Kidney (tissue), 14 donors: ENCODE measurements around the gene TNFRSF11A. TPM values are rescaled to one million over a fixed set of nuclear protein-coding genes. Genes with fewer than 3 reads are reported as not detected.

ENCODE experiments used
- DNase-seq, 5 donors: peaks; one replicate each; pipeline ENCODE4 v3.0.0-alpha.2; 2013 to 2020
- FAIRE-seq: peaks from 2 replicates; lab custom pipeline; 2012; peaks lifted over from hg19 to GRCh38; lab: Jason Lieb, UNC
- H3K27ac ChIP-seq, 2 donors: one replicate each; pipeline ENCODE4 v1.7.0; 2013; ENCODE audit warnings: low read depth in 2 of 2, low read length in 2 of 2, inconsistent platforms in 1 of 2
- H3K27me3 ChIP-seq: one replicate; pipeline ENCODE4 v1.7.1; 2013; ENCODE audit warnings: low read length, inconsistent platforms; ENCODE audit not compliant: control insufficient read depth, insufficient read depth
- H3K36me3 ChIP-seq, 3 donors: one replicate each; pipeline versions ENCODE4 v1.7.0 to v1.7.1; 2013; ENCODE audit warnings: low read length in 3 of 3, control low read depth in 1 of 3, inconsistent platforms in 1 of 3; ENCODE audit not compliant: insufficient read depth in 3 of 3, control insufficient read depth in 2 of 3
- H3K4me1 ChIP-seq, 3 donors: one replicate each; pipeline versions ENCODE4 v1.7.0 to v1.7.1; 2013; ENCODE audit warnings: low read length in 3 of 3, inconsistent platforms in 1 of 3, low read depth in 1 of 3; ENCODE audit not compliant: control insufficient read depth in 2 of 3, insufficient read depth in 2 of 3
- H3K4me3 ChIP-seq, 3 donors: one replicate each; pipeline versions ENCODE4 v1.7.0 to v1.8.1; 2013; ENCODE audit warnings: low read length in 3 of 3, control low read depth in 1 of 3, inconsistent platforms in 1 of 3
- H3K9ac ChIP-seq, 3 donors: one replicate each; pipeline versions ENCODE4 v1.7.0 to v1.7.1; 2013; ENCODE audit warnings: low read length in 3 of 3, control low read depth in 1 of 3, inconsistent platforms in 1 of 3
- H3K9me3 ChIP-seq, 3 donors: one replicate each; pipeline versions ENCODE4 v1.7.0 to v1.7.1; 2013; ENCODE audit warnings: low read length in 3 of 3, control low read depth in 1 of 3, inconsistent platforms in 1 of 3; ENCODE audit not compliant: control insufficient read depth in 2 of 3, insufficient read depth in 1 of 3
- intact Hi-C: fragments of 100-400 bp; cut with DNase I; formaldehyde crosslinking; loops from one replicate; pipeline ENCODE4 v1.11.1; 2022
- polyA plus RNA-seq: library from polyadenylated mRNA; stranded (reverse); fragments of 350-450 nt; fragmentation: Illumina TruSeq; extraction: RNeasy Lipid Tissue Mini Kit (QIAGEN cat#74804); gene quantifications from one replicate; pipeline ENCODE4 v1.2.3, GENCODE V29; 2014; ENCODE audit warnings: low read depth, low replicate concordance; ENCODE audit not compliant: insufficient read depth
- total RNA-seq: library from RNA; stranded (reverse); fragmentation: NEBNext Ultra II Directional; extraction: Animal tissue kit (Norgen Biotek cat#: 25700); gene quantifications from one replicate; pipeline ENCODE4 v1.2.1, GENCODE V29; 2021
- TF ChIP-seq, protein P1 (sequence below): IDR thresholded peaks from 3 replicates; pipeline ENCODE4 v1.5.1; 2012; ENCODE audit warnings: mild to moderate bottlenecking, moderate library complexity, borderline replicate concordance; ENCODE audit not compliant: insufficient read depth; ENCODE audit errors: extremely low read depth
- donor health status: control.
- donor health status: control.
- donor health status: control.
- donor health status: control.
- donor health status: control.
- donor health status: DM: yes; HTN: yes; CAD: no.
- donor health status: Normal renal cell carcinoma (clear cell type).

TNFRSF11A gene
- total and polyA plus RNA-seq, 2 donors from 2014 or later, result 0.39 to 5.4 TPM

DNA sequence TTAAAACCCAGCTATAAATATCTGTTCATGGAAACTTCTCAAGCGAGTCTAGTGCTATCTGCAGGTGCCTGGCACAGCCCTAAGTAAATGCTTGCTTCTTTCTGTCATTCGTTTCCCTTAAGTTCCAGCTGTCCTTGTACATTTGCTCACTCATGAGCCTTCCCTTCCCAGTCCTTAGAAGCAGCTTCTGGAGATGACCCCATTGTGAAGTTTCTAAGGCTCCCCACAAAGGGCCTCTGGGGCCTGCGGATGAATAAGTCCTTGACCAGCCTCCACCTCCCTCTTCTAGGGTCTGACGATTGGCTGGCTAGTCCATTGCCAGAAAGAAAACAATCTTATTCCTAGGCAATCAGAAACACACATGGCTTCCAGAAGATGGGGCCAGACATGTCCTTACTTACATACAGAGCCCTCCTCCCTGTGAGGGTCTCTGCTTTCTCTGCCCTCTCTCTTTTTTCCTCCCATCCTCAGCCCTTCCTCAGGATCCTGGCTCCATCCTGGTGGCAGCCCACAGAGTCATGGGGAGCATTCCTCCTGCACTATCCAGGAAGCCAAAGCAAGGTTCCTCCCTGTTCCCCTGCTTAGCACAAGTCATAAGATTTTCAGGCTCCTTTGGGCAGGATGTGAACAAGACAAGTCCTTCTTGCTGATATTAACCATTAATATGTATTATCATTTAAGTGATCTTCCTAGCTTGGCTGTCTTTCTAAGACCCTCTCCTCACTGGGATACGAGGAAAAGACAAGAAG, 87.3 kb downstream of the TNFRSF11A start:
- Histone ChIP-seq H3K27ac (no peak overlapping the region), H3K36me3 (no peaks in the 10 kb centered on the region), H3K27me3 (no peaks in the 10 kb centered on the region), H3K4me1 (no peaks in the 10 kb centered on the region), H3K4me3 (no peak overlapping the region), H3K9me3 (no peaks in the 10 kb centered on the region), H3K9ac (no peak overlapping the region)
- no peak for FAIRE-seq
- no peak for DNase-seq
- TF ChIP-seq, protein P1, sequence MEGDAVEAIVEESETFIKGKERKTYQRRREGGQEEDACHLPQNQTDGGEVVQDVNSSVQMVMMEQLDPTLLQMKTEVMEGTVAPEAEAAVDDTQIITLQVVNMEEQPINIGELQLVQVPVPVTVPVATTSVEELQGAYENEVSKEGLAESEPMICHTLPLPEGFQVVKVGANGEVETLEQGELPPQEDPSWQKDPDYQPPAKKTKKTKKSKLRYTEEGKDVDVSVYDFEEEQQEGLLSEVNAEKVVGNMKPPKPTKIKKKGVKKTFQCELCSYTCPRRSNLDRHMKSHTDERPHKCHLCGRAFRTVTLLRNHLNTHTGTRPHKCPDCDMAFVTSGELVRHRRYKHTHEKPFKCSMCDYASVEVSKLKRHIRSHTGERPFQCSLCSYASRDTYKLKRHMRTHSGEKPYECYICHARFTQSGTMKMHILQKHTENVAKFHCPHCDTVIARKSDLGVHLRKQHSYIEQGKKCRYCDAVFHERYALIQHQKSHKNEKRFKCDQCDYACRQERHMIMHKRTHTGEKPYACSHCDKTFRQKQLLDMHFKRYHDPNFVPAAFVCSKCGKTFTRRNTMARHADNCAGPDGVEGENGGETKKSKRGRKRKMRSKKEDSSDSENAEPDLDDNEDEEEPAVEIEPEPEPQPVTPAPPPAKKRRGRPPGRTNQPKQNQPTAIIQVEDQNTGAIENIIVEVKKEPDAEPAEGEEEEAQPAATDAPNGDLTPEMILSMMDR, result no peak
- intact Hi-C loops, result no loop called here

DNA sequence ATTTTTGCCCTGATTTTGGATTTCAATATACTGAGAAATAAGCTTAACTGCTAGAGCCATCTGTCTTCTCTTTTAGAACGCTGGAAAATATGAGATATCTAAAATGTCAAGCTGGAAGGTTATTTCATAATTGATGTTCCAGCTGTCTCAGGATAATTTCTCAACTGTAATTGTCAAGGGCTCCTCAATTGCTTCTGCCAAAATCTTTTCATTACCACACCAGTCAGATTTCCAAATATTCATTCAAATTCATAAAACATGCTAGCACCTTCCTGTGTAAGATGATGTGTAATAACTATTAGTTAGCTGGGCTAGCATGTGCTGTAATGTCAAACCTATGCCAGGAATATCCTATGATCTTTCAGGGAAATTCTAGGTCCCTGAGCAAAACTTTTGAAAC, 88.1 kb downstream of the TNFRSF11A start:
- no peak overlapping the region for H3K4me3 ChIP-seq
- no peak overlapping the region for H3K9ac ChIP-seq
- no peaks in the 10 kb centered on the region for H3K9me3 ChIP-seq
- no peak for DNase-seq
- H3K36me3 ChIP-seq, result no peaks in the 10 kb centered on the region
- no peak for FAIRE-seq
- TF ChIP-seq, protein P1, result no peak
- no peak overlapping the region for H3K27ac ChIP-seq
- intact Hi-C loops, result no loop called here
- H3K27me3 ChIP-seq, result no peaks in the 10 kb centered on the region
- no peaks in the 10 kb centered on the region for H3K4me1 ChIP-seq

GRCh38 chr18:62418258-62418657, 93.1 kb downstream of the TNFRSF11A start:
- no peak overlapping the region for H3K9ac ChIP-seq
- DNase-seq (no peak), FAIRE-seq (no peak)
- no peak overlapping the region for H3K4me3 ChIP-seq
- H3K4me1 ChIP-seq, result no peaks in the 10 kb centered on the region
- intact Hi-C loops, result no loop called here
- H3K27ac ChIP-seq, result no peak overlapping the region
- no peaks in the 10 kb centered on the region for H3K36me3 ChIP-seq
- TF ChIP-seq, protein P1, result no peak
- H3K9me3 ChIP-seq, result no peaks in the 10 kb centered on the region
- no peaks in the 10 kb centered on the region for H3K27me3 ChIP-seq
